CD4-positive, alpha-beta T cell treated with Interferon gamma for 1 hour (primary cell): ENCODE measurements around the gene TMEM198.

Experiments
- DNase-seq: peaks from one replicate; pipeline ENCODE4 v3.0.0-alpha.2; 2020

Gene TMEM198

GRCh38 chr2:219591091-219591490 is 47.3 kb downstream of the TMEM198 start:
- no peak for DNase-seq

- no peak for DNase-seq
Measured at GRCh38 chr2:219592736-219593135, 48.9 kb downstream of the TMEM198 start.

GRCh38 chr2:219593154-219593553 is 49.3 kb downstream of the TMEM198 start:
- no peak for DNase-seq

GRCh38 chr2:219595256-219595655 is 51.4 kb downstream of the TMEM198 start:
- DNase-seq, result no peak

- no peak for DNase-seq
Measured at GRCh38 chr2:219596954-219597551, 53.2 kb downstream of the TMEM198 start.

GRCh38 chr2:219597552-219598307 is 53.9 kb downstream of the TMEM198 start, which contains the start of gene STK11IP:
Gene STK11IP (plus strand): TSS chr2:219597857. CDS start chr2:219598120, 263 bp downstream.
- DNase-seq, result peak; percentile 87

- DNase-seq, result no peak
Measured at GRCh38 chr2:219598308-219599078, 54.7 kb downstream of the TMEM198 start.
